Thoracic aorta (tissue), 2 donors: ENCODE data around the gene SSBP3. TPM values are rescaled to one million over a fixed set of nuclear protein-coding genes. Genes with fewer than 3 reads are reported as not detected.

ENCODE experiments used
- ATAC-seq: fragments of 150-250 bp; one replicate; pipeline ENCODE4 v1.8.0; 2017; ENCODE audit warnings: low read depth; ENCODE audit not compliant: insufficient number of reproducible peaks, low FRiP score
- DNase-seq: peaks from one replicate; pipeline ENCODE4 v3.0.0-alpha.2; 2020; ENCODE audit warnings: low spot score
- H3K27ac ChIP-seq, 2 donors: fragments of 200-600 bp; sonication (generic); 1 replicate in 1 of 2; 2 replicates in 1 of 2; pipeline ENCODE4 v1.5.1; 2016; ENCODE audit warnings: mild to moderate bottlenecking in 2 of 2, moderate library complexity in 2 of 2
- H3K27me3 ChIP-seq: fragments of 200-600 bp; sonication (generic); replicated peaks from 2 replicates; pipeline ENCODE4 v1.6.0; 2016; ENCODE audit warnings: mild to moderate bottlenecking; ENCODE audit not compliant: insufficient read depth
- H3K36me3 ChIP-seq: fragments of 200-600 bp; sonication (generic); one replicate; pipeline ENCODE4 v1.5.1; 2016
- H3K4me1 ChIP-seq, 2 donors: fragments of 200-600 bp; sonication (generic); 1 replicate in 1 of 2; 2 replicates in 1 of 2; pipeline versions ENCODE4 v1.5.1 to v1.6.0; 2016; ENCODE audit warnings: low read depth in 2 of 2, mild to moderate bottlenecking in 1 of 2; ENCODE audit not compliant: control insufficient read depth in 1 of 2
- H3K4me3 ChIP-seq: fragments of 200-600 bp; sonication (generic); 2 replicates; pipeline ENCODE4 v1.5.1; 2016; ENCODE audit warnings: mild to moderate bottlenecking
- H3K9me3 ChIP-seq: fragments of 200-600 bp; sonication (generic); 2 replicates; pipeline ENCODE4 v1.5.1; 2016
- CTCF ChIP-seq: fragments of 200-600 bp; sonication (generic); IDR thresholded peaks from one replicate; pipeline ENCODE4 v1.5.1; 2019; ENCODE audit warnings: antibody characterized with exemption
- total RNA-seq, 2 donors: library from RNA; depleted of rRNA; stranded (reverse); fragments of >200 nt; gene quantifications; one replicate each; pipeline versions ENCODE4 v1.1.0 to v1.2.3, GENCODE V29; 2016

SSBP3 gene
- total RNA-seq, 2 donors from 2014 or later = 33.4 to 87.1 TPM

DNA sequence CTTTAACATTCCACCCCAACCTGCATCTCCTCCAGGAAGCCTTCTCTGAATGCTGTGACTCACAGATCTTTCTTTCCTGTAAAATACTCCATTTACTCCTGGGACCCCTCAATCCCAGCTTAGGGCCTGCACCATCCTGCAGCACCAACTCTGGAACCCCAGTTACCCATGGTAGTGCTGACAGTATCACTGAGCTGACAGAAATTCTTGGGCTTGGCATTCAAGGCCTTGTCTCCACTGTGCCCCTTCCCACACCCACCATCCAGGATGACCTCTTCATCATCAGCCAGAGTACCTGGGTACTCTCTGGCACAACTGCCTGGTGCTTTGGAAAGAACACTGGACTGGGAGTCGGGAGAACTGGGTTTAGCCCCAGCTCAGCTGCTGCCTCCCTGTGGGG is 214.7 kb downstream of the SSBP3 start:
- ATAC-seq (no peak), DNase-seq (no peak)
- Histone ChIP-seq H3K9me3 (no peaks in the 10 kb centered on the region), H3K27ac (no peak overlapping the region), H3K27me3 (no peaks in the 10 kb centered on the region), H3K4me1 (no peaks in the 10 kb centered on the region), H3K4me3 (no peak overlapping the region), H3K36me3 (peaks cover 30% of the 10 kb centered on the region)
- no peak for TF ChIP-seq CTCF

- no peaks in the 10 kb centered on the region for H3K27me3 ChIP-seq
- no peak for TF ChIP-seq CTCF
- no peak for ATAC-seq
- no peak overlapping the region for H3K27ac ChIP-seq
- H3K36me3 ChIP-seq = peaks cover 23% of the 10 kb centered on the region
- no peak overlapping the region for H3K4me3 ChIP-seq
- no peaks in the 10 kb centered on the region for H3K4me1 ChIP-seq
- DNase-seq = no peak
- no peaks in the 10 kb centered on the region for H3K9me3 ChIP-seq
Measured at GRCh38 chr1:54190526-54190925, 215.7 kb downstream of the SSBP3 start.

- no peak for TF ChIP-seq CTCF
- DNase-seq = no peak
- H3K27me3 ChIP-seq = no peaks in the 10 kb centered on the region
- no peaks in the 10 kb centered on the region for H3K4me1 ChIP-seq
- peaks cover 13% of the 10 kb centered on the region for H3K36me3 ChIP-seq
- no peak for ATAC-seq
- no peaks in the 10 kb centered on the region for H3K9me3 ChIP-seq
- no peak overlapping the region for H3K4me3 ChIP-seq
- no peak overlapping the region for H3K27ac ChIP-seq
Measured at GRCh38 chr1:54188291-54188690, 217.9 kb downstream of the SSBP3 start.

DNA sequence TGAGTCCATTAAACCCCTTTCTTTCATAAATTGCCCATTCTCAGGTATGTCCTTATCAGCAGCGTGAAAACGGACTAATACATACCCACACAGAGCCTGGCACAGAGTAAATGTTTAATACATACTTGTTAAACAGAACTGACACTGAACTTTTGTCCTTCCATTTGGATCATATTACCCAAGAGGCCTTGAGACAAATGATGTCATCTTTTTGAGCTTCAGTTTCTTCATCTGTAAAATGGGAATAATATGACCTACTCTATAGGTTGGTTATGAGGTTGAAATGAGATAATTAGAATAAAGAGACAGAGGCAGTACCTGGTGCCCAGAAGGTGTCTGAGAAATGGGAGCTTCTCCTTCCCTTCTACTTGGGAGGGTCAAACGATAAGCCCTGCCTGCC is 220.1 kb downstream of the SSBP3 start:
- no peak for TF ChIP-seq CTCF
- no peaks in the 10 kb centered on the region for H3K27me3 ChIP-seq
- no peak overlapping the region for H3K27ac ChIP-seq
- no peaks in the 10 kb centered on the region for H3K9me3 ChIP-seq
- H3K4me1 ChIP-seq = no peaks in the 10 kb centered on the region
- H3K36me3 ChIP-seq = peaks cover 9% of the 10 kb centered on the region
- H3K4me3 ChIP-seq = no peak overlapping the region
- ATAC-seq (no peak), DNase-seq (no peak)

DNA sequence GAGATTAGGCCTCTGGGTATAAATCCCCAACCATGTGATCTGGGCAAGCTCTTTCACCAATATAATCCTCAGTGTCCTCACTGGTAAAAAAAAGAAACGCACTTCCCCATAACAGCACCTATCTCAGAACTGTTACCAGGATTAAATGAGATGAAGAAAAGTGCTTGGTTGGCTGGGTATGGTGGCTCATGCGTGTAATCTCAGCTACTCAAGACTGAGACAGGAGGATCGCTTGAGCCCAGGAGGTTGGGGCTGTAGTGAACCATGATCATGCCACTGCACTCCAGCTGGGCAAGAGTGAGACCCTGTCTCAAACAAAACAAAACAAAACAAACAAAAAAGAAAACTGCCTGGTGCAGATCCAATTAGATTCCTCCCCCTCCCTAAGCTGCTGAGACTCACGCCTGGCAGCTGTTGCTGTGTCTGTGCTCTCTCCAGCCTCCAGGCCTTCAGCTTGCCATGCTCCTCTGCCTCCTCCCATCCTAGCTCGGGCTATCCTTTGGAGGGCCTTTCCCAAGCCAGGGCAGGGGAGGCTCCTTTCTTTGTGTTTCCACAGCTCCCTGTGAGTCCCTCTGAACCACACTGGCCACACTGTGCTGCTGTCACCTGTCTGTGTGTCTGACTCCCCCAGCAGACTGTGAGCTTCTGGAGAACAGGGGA is 225.4 kb downstream of the SSBP3 start:
- H3K9me3 ChIP-seq = no peaks in the 10 kb centered on the region
- H3K36me3 ChIP-seq = peaks cover 4% of the 10 kb centered on the region
- H3K4me3 ChIP-seq = no peak overlapping the region
- H3K4me1 ChIP-seq = no peaks in the 10 kb centered on the region
- TF ChIP-seq CTCF = no peak
- DNase-seq (no peak), ATAC-seq (no peak)
- no peak overlapping the region for H3K27ac ChIP-seq
- no peaks in the 10 kb centered on the region for H3K27me3 ChIP-seq
